WTC11 (cell line): ENCODE measurements around the gene CHRNE.

ENCODE experiments used
- ETV6 ChIP-seq: sonication (generic); formaldehyde crosslinking; IDR thresholded peaks from 2 replicates; pipeline ENCODE4 v1.8.1; 2022; ENCODE audit warnings: mild to moderate bottlenecking, missing genetic modification reagents
- JUN ChIP-seq: sonication (generic); formaldehyde crosslinking; IDR thresholded peaks from 2 replicates; pipeline ENCODE4 v1.8.0; 2023; ENCODE audit warnings: mild to moderate bottlenecking, missing genetic modification reagents
- SMAD3 ChIP-seq: sonication (generic); formaldehyde crosslinking; IDR thresholded peaks from 2 replicates; pipeline ENCODE4 v1.8.0; 2022; ENCODE audit warnings: missing genetic modification reagents, mild to moderate bottlenecking, borderline replicate concordance
- TEAD4 ChIP-seq: sonication (generic); formaldehyde crosslinking; IDR thresholded peaks from 2 replicates; pipeline ENCODE4 v1.8.0; 2022; ENCODE audit warnings: mild to moderate bottlenecking, missing genetic modification reagents
- ZNF138 ChIP-seq: sonication (generic); formaldehyde crosslinking; conservative IDR thresholded peaks from 2 replicates; pipeline ENCODE4 v1.8.1; 2022; ENCODE audit warnings: mild to moderate bottlenecking, moderate library complexity, missing genetic modification reagents
- ZNF232 ChIP-seq: sonication (generic); formaldehyde crosslinking; IDR thresholded peaks from 2 replicates; pipeline ENCODE4 v1.8.0; 2022; ENCODE audit warnings: mild to moderate bottlenecking, missing genetic modification reagents
- ZNF263 ChIP-seq: sonication (generic); formaldehyde crosslinking; IDR thresholded peaks from 2 replicates; pipeline ENCODE4 v1.8.1; 2022; ENCODE audit warnings: low read depth, mild to moderate bottlenecking, moderate library complexity, missing genetic modification reagents
- ZNF317 ChIP-seq: sonication (generic); formaldehyde crosslinking; IDR thresholded peaks from 2 replicates; pipeline ENCODE4 v1.8.1; 2023; ENCODE audit warnings: low read depth, mild to moderate bottlenecking, moderate library complexity, missing genetic modification reagents, borderline replicate concordance
- TF ChIP-seq, protein P1 (sequence below): fragments of 200-600 bp; IDR thresholded peaks from 2 replicates; pipeline ENCODE4 v1.8.0; 2022; ENCODE audit warnings: antibody characterized with exemption
- TF ChIP-seq, protein P2 (sequence below): sonication (generic); formaldehyde crosslinking; IDR thresholded peaks from 2 replicates; pipeline ENCODE4 v1.8.1; 2023; ENCODE audit warnings: mild to moderate bottlenecking, missing genetic modification reagents, moderate library complexity

GRCh38 chr17:4947411-4948165 lies 44.7 kb upstream of the CHRNE start:
- TF ChIP-seq, protein P1, sequence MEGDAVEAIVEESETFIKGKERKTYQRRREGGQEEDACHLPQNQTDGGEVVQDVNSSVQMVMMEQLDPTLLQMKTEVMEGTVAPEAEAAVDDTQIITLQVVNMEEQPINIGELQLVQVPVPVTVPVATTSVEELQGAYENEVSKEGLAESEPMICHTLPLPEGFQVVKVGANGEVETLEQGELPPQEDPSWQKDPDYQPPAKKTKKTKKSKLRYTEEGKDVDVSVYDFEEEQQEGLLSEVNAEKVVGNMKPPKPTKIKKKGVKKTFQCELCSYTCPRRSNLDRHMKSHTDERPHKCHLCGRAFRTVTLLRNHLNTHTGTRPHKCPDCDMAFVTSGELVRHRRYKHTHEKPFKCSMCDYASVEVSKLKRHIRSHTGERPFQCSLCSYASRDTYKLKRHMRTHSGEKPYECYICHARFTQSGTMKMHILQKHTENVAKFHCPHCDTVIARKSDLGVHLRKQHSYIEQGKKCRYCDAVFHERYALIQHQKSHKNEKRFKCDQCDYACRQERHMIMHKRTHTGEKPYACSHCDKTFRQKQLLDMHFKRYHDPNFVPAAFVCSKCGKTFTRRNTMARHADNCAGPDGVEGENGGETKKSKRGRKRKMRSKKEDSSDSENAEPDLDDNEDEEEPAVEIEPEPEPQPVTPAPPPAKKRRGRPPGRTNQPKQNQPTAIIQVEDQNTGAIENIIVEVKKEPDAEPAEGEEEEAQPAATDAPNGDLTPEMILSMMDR = no peak
- no peak; the same call in 1 of the 2 replicates for TF ChIP-seq JUN (CRISPR knock-in tag)
- TF ChIP-seq ZNF138 = no peak
- TF ChIP-seq SMAD3 (CRISPR knock-in tag) = no peak
- TF ChIP-seq, protein P2, sequence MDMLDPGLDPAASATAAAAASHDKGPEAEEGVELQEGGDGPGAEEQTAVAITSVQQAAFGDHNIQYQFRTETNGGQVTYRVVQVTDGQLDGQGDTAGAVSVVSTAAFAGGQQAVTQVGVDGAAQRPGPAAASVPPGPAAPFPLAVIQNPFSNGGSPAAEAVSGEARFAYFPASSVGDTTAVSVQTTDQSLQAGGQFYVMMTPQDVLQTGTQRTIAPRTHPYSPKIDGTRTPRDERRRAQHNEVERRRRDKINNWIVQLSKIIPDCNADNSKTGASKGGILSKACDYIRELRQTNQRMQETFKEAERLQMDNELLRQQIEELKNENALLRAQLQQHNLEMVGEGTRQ (CRISPR knock-in tag) = no peak
- no peak for TF ChIP-seq TEAD4 (CRISPR knock-in tag)
- TF ChIP-seq ZNF317 = no peak; the same call in 1 of the 2 replicates
- 0 out of 2 replicates have a peak, but pooled peaks have one; percentile 45 for TF ChIP-seq ETV6 (CRISPR knock-in tag)
- TF ChIP-seq ZNF232 = no peak
- TF ChIP-seq ZNF263 = no peak
